GM21737 (cell line): ENCODE results near the gene SNX8.
A peak's percentile ranks its signal among the peaks of the same experiment; 100 is the strongest.

Source experiments
- ATAC-seq: cut with Tn5 transposase; IDR thresholded peaks from one replicate; pipeline ENCODE4 v1.9.1; 2021; ENCODE audit warnings: mild to moderate bottlenecking, moderate library complexity; ENCODE audit not compliant: unreplicated experiment

Gene SNX8

DNA sequence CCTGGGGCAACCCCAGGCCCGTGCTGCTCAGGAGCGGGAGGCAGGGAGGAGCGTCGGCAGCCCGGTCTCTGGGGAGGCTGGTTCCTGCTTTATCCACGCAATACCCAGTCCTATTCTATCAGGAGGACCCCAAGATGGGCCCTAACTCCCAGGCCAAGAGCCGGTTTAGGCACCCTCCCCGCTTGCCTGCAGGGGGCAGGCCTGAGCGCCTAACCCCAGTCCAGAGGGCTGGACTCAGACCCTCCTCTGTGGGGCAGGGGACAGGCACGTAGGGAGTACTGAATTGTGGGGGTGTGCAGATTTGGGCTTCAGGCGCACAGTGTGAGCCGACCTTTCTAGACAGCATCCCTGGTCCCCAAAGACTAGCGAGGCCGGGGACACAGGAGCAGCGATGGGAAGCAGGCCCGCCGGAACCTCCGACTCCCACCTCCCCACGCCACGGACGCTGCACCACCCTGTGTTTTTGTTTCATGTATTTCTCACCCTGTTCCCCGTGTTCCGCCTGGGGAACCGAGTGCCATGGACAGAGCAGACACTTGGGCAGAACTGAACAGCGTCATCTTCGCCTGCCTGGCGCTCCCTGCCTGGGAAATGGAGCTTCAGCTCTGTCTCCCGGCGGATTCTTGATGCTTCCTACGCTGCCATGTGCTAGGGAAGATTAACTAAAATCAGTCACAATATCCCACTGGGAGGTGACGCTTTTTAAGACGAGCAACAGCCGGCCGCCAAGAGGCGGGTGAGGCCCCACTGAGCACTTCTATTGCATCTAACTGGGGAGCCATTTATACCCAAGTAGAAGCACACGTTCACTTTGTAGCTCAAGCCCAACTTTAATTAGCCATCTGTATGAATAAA is 66.9 kb downstream of the SNX8 start:
- ATAC-seq: no peak

DNA sequence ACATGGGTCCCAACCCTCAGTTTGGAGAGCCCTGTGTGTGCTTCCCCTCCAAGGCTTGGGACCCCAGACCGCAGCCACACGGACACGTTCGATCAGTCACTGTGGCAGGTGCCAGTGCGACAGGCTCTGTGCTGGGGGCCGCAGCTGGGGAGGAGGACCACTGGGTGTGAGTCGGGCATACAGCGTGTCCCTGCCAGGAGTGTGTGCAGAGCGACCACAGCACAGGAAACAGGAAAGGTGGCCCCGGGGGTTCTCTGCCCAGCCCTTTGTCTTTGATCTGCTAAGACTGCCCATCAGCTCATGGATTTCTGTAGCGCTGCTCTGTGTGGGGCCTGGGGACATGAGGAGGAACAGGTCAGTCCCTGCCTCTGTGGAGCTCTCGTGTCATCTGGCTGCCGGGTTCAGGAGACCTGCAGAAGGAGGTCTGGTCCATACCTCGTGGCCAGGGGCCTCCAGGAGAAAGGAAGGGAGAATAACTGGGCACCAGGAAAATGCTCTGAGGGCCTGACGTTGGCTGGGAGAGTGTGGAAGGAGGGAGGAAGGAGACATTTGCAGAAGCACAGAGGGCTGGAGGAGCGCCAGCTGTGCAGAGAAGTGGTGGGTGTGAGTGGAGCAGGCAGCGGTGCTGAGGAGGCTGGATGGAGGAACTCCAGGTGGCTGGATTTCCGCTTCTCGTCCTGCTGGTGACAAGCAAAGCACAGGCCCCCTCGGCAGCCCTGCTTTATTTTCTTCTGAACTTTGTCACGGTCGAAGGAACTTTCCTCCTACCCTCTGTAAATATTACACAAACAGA is 68.2 kb downstream of the SNX8 start:
- ATAC-seq: no peak

- ATAC-seq: no peak
Observed at GRCh38 chr7:2244404-2244995, 69.7 kb downstream of the SNX8 start.

GRCh38 chr7:2243458-2243857 is 70.8 kb downstream of the SNX8 start:
- no peak for ATAC-seq

- ATAC-seq: no peak
Observed at GRCh38 chr7:2242541-2243429, 71.5 kb downstream of the SNX8 start.

GRCh38 chr7:2241580-2242540 is 72.4 kb downstream of the SNX8 start, which contains the start of the genes MRM2 and NUDT1:
MRM2 (minus strand) TSS chr7:2242205; CDS start chr7:2242169, 36 bp downstream.
NUDT1 (plus strand) TSS chr7:2242226; CDS start chr7:2244575, 2,349 bp downstream.
- peak; percentile 55 for ATAC-seq

DNA sequence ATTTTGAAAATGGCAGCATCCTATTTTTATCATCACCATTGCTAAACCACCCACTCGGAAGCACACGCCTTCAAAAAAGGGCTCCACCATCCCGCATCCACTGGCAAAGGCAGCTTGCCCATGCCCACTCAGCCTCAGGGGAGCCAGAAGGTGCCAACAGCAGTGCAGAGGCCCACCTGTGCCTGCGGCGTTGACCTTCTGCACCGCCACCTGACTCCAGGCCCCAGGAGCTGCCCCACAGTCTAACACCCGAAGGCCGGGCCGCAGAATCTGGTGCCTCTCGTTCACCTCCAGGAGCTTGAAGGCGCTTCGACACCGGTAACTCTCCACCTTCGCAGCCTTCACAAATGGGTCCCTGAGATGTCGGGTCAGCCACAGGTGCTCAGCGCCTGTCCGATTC is 75.0 kb downstream of the SNX8 start:
- no peak for ATAC-seq

DNA sequence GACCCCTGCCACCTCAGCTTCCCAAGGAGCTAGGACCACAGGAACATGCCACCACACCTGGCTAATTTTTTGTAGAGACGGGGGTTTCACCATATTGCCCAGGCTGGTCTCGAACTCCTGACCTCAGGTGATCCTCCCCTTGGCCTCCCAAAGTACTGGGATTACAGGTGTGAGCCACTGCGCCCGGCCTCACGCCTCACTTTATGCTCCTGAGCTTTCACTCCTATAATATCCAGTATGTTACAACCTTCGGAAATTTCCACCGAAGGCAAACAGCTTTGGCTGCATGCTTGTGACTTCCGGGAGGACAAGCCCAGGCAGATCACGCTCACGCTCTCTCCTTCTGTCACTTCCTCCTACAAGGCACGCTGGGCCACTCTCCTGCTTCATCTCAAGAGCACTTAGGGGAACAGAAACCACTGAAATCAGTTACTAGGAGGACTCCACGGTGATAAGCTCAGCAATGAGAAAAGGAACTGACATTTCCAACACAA is 77.1 kb downstream of the SNX8 start:
- ATAC-seq: peak; percentile 59

DNA sequence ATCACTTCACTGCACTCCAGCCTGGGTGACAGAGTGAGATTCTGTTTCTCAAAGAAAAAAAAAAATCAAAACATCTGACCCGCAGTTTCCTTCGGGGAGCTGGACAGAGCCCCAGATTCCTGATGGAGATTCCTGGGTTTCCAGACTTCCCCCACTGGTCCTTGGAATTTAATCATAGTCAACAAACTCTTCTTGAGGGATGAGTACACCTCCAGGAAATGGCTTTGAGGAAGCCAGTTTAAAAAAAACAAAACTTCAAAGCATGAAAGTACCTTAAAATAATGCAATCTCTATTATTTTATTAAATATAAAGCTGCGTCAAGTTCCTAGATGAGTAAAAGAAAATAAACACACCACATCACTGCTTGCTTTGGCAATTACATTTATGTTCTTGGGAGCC is 80.3 kb downstream of the SNX8 start:
- ATAC-seq: no peak

- ATAC-seq: peak; percentile 61
Observed at GRCh38 chr7:2232766-2233520, 81.3 kb downstream of the SNX8 start, which contains the start of gene MAD1L1. MAD1L1 (minus strand) TSS chr7:2232945; CDS start chr7:2230133, 2,812 bp downstream.

- peak; percentile 37 for ATAC-seq
Observed at GRCh38 chr7:2231992-2232765, 82.1 kb downstream of the SNX8 start.

- no peak for ATAC-seq
Observed at GRCh38 chr7:2230882-2231281, 83.4 kb downstream of the SNX8 start.

DNA sequence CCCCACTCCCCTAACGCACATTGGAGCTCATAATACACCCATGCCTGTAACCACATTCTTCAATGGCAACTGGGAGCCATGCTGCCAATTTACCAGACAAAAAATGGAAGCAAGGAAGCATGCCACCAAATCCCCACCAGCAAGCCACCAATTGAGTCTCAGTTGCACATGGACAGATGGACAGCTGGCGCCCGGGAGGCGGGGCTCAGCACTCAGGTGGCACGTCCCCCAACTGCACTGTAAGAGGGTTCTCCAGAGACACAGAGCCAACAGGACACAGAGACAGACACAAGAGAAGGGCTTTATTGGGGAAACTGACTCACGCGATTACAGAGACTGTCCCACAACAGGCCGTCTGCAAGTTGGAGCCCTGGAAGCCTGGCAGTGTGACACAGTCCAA is 84.0 kb downstream of the SNX8 start:
- ATAC-seq: no peak

DNA sequence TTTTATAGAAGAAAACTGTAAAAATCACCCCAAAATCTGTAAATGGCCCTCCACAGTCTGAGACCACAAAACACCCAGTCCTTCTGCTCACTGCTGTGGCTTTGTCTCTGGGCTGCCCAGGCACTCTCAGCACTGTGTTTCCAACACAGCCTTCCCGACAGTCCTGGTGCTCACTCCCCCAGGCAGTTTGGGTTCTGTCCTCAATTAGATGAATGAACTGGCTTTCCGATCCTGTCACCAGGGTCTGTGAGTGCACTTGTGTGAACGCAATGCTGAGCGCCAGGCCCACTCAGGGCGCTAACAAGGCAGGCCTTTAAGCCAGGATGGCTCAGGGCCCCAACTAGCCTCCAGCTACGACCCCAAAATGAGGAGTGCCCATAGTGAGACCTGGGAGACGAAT is 84.8 kb downstream of the SNX8 start:
- no peak for ATAC-seq

- ATAC-seq: no peak
Observed at GRCh38 chr7:2228921-2229320, 85.3 kb downstream of the SNX8 start.

- no peak for ATAC-seq
Observed at GRCh38 chr7:2227699-2228098, 86.5 kb downstream of the SNX8 start.

DNA sequence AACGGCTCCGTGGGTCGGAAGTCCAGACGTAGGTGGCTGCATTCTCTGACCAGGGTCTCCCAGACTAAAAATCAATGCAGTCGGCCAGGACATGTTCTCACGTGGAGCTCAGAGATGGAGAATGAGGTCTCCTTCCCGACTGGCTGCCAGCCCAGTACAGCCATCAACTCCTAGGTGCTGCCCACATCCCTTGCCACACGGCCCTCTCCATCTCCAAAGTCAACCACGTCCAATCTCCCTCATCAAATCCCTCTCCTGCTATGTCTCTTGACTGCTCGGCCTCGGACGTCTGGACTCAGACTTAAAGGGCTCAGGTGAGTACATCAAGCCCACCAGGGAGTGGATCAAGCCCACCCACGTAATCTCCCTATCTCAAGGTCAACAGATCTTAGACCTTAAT is 88.4 kb downstream of the SNX8 start:
- no peak for ATAC-seq

DNA sequence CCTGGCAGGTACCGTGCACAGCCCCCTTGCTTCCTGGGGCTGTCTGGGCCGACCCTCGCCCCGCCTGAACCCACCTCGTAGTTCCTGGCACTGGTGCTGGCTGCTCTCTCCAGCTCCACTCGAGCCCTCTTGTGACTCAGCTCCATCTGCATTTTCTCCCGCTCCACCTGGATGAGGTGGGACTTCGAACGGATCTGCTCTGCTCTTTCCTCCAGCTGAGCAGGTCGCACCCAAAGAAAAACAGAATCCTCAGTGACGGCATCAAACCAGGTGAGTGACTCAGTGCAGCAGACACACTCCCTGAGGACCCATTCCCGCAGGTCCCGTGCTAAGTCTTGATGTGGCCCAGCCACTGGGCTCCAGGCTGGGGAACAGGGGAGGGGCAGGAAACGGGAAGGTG is 88.9 kb downstream of the SNX8 start:
- no peak for ATAC-seq
